H1 (cell line): ENCODE results near the gene RBM25. TPM values are rescaled to one million over a fixed set of nuclear protein-coding genes. Genes with fewer than 3 reads are reported as not detected.

Experiments used
- CTCF ChIA-PET: fragments of 300-600 bp; sonication (Branson Sonifier 250); formaldehyde crosslinking; loops from one replicate; lab custom pipeline; 2021; ENCODE audit not compliant: partially characterized antibody; lab: Charles Lee
- POLR2A ChIA-PET: fragments of 300-600 bp; sonication (Branson Sonifier 250); formaldehyde crosslinking; loops from one replicate; lab custom pipeline; 2021; ENCODE audit warnings: inconsistent platforms; ENCODE audit not compliant: partially characterized antibody; lab: Charles Lee
- DNase-seq, 2 experiments: peaks; one replicate each; pipeline versions ENCODE4 v3.0.0 to v3.0.0-alpha.2; 2010 to 2022; ENCODE audit warnings: low spot score in 2 of 2, low read depth in 1 of 2, mixed read lengths in 1 of 2
- FAIRE-seq: peaks from 2 replicates; lab custom pipeline; 2011; peaks lifted over from hg19 to GRCh38; lab: Jason Lieb, UNC
- H2AFZ ChIP-seq: 2 replicates; pipeline ENCODE4 v1.8.1; 2012; ENCODE audit warnings: low read length, inconsistent platforms
- H2AK5ac ChIP-seq: 2 replicates; pipeline ENCODE4 v1.6.1; 2013; ENCODE audit warnings: low read depth, low read length
- H2BK120ac ChIP-seq: replicated peaks from 2 replicates; pipeline ENCODE3; 2013; ENCODE audit warnings: low read depth, low read length, inconsistent platforms
- H2BK12ac ChIP-seq: 2 replicates; pipeline ENCODE4 v1.6.1; 2013; ENCODE audit warnings: low read depth, low read length
- H2BK15ac ChIP-seq: 2 replicates; pipeline ENCODE4 v1.6.1; 2013; ENCODE audit warnings: low read length
- H2BK20ac ChIP-seq: 2 replicates; pipeline ENCODE4 v1.6.1; 2013; ENCODE audit warnings: low read length
- H2BK5ac ChIP-seq: 2 replicates; pipeline ENCODE4 v1.6.1; 2013; ENCODE audit warnings: low read depth, low read length
- H3K14ac ChIP-seq: 2 replicates; pipeline ENCODE4 v1.6.1; 2013; ENCODE audit warnings: inconsistent platforms; ENCODE audit not compliant: insufficient read length
- H3K18ac ChIP-seq: 2 replicates; pipeline ENCODE4 v1.6.1; 2013; ENCODE audit warnings: low read length; ENCODE audit errors: extremely low read depth
- H3K23ac ChIP-seq: 2 replicates; pipeline ENCODE4 v1.6.1; 2013; ENCODE audit warnings: inconsistent platforms; ENCODE audit not compliant: insufficient read length
- H3K23me2 ChIP-seq: 2 replicates; pipeline ENCODE4 v1.6.1; 2013; ENCODE audit warnings: low read depth, low read length
- H3K27ac ChIP-seq: 2 replicates; pipeline ENCODE4 v1.6.1; 2011; ENCODE audit warnings: low read depth, low read length, inconsistent platforms
- H3K27me3 ChIP-seq, 4 experiments: replicated peaks in 1 of 4; 1 replicate in 1 of 4; 2 replicates in 3 of 4; pipeline versions ENCODE4 v1.6.1 to v1.8.1; 2011 to 2013; ENCODE audit warnings: low read length in 3 of 4, mild to moderate bottlenecking in 3 of 4, inconsistent platforms in 2 of 4, mixed read lengths in 2 of 4, moderate library complexity in 1 of 4; ENCODE audit not compliant: control insufficient read depth in 3 of 4, insufficient read depth in 3 of 4; ENCODE audit errors: extremely low read depth in 1 of 4
- H3K36me3 ChIP-seq, 4 experiments: 2 replicates each; pipeline versions ENCODE4 v1.6.1 to v1.8.1; 2011 to 2013; ENCODE audit warnings: mild to moderate bottlenecking in 4 of 4, low read length in 3 of 4, moderate library complexity in 2 of 4, control low read depth in 1 of 4, inconsistent platforms in 1 of 4; ENCODE audit not compliant: insufficient read depth in 4 of 4, control insufficient read depth in 2 of 4
- H3K4ac ChIP-seq: replicated peaks from 2 replicates; pipeline ENCODE3; 2013; ENCODE audit warnings: low read length, low read depth, mixed read lengths, inconsistent platforms; ENCODE audit not compliant: insufficient read length
- H3K4me1 ChIP-seq, 4 experiments: replicated peaks in 1 of 4; 1 replicate in 1 of 4; 2 replicates in 3 of 4; pipeline versions ENCODE4 v1.6.1 to v1.8.1; 2011 to 2013; ENCODE audit warnings: low read length in 3 of 4, inconsistent platforms in 2 of 4, mixed read lengths in 1 of 4; ENCODE audit not compliant: insufficient read depth in 4 of 4, control insufficient read depth in 3 of 4
- H3K4me2 ChIP-seq, 2 experiments: 2 replicates each; pipeline versions ENCODE4 v1.6.1 to v1.8.1; 2011 to 2013; ENCODE audit warnings: low read depth in 2 of 2, low read length in 2 of 2, control low read depth in 1 of 2, inconsistent platforms in 1 of 2, mild to moderate bottlenecking in 1 of 2; ENCODE audit not compliant: insufficient read depth in 1 of 2
- H3K4me3 ChIP-seq, 4 experiments: fragments of 200-600, 300-600 bp in 1 of 4; sonication (generic), shearing (Covaris generic), sonication (Bioruptor Twin) in 1 of 4; 2 replicates each; pipeline versions ENCODE4 v1.5.1 to v1.8.1; 2011 to 2016; ENCODE audit warnings: low read length in 4 of 4, low read depth in 3 of 4, control low read depth in 2 of 4, inconsistent platforms in 2 of 4, mild to moderate bottlenecking in 2 of 4, mixed read lengths in 1 of 4, moderate library complexity in 1 of 4; ENCODE audit not compliant: insufficient read depth in 2 of 4; ENCODE audit errors: extremely low read depth in 1 of 4
- H3K56ac ChIP-seq: replicated peaks from 2 replicates; pipeline ENCODE3; 2013; ENCODE audit warnings: low read depth, mild to moderate bottlenecking, mixed read lengths, low read length, inconsistent platforms; ENCODE audit not compliant: insufficient read length
- H3K79me1 ChIP-seq: 2 replicates; pipeline ENCODE4 v1.6.1; 2013; ENCODE audit warnings: low read depth, low read length, control low read depth
- H3K79me2 ChIP-seq, 2 experiments: 2 replicates each; pipeline versions ENCODE4 v1.6.1 to v1.8.1; 2012 to 2013; ENCODE audit warnings: low read length in 2 of 2, mild to moderate bottlenecking in 2 of 2, inconsistent platforms in 1 of 2; ENCODE audit not compliant: insufficient read depth in 2 of 2, control insufficient read depth in 1 of 2
- H3K9ac ChIP-seq, 4 experiments: replicated peaks in 1 of 4; 1 replicate in 1 of 4; 2 replicates in 3 of 4; pipeline versions ENCODE4 v1.6.1 to v1.8.1; 2011 to 2013; ENCODE audit warnings: low read depth in 3 of 4, low read length in 3 of 4, control low read depth in 2 of 4, mild to moderate bottlenecking in 2 of 4, moderate library complexity in 2 of 4, inconsistent platforms in 1 of 4; ENCODE audit errors: extremely low read depth in 1 of 4
- H3K9me3 ChIP-seq, 2 experiments: 2 replicates each; pipeline versions ENCODE4 v1.6.1 to v1.8.1; 2012 to 2013; ENCODE audit warnings: mild to moderate bottlenecking in 2 of 2, moderate library complexity in 2 of 2, control low read depth in 1 of 2, inconsistent platforms in 1 of 2, low read depth in 1 of 2, low read length in 1 of 2, mixed read lengths in 1 of 2; ENCODE audit not compliant: insufficient read depth in 2 of 2
- H4K20me1 ChIP-seq, 2 experiments: replicated peaks in 1 of 2; 2 replicates each; pipeline versions ENCODE3 to v1.8.1; 2011 to 2013; ENCODE audit warnings: inconsistent platforms in 2 of 2, low read length in 2 of 2, mild to moderate bottlenecking in 1 of 2; ENCODE audit not compliant: insufficient read depth in 2 of 2, control insufficient read depth in 1 of 2
- H4K5ac ChIP-seq: 2 replicates; pipeline ENCODE4 v1.6.1; 2013; ENCODE audit warnings: low read length, low read depth, mixed read lengths, inconsistent platforms; ENCODE audit not compliant: insufficient read length
- H4K8ac ChIP-seq: 2 replicates; pipeline ENCODE4 v1.8.0; 2013; ENCODE audit warnings: mild to moderate bottlenecking, moderate library complexity, low read length, inconsistent platforms; ENCODE audit not compliant: insufficient read depth; ENCODE audit errors: extremely low read depth
- H4K91ac ChIP-seq: replicated peaks from 2 replicates; pipeline ENCODE3; 2013; ENCODE audit warnings: low read length, mixed read lengths, inconsistent platforms; ENCODE audit not compliant: insufficient read length
- CBX5 ChIP-seq: fragments of 300-800, 300-1000 bp; sonication (generic); IDR thresholded peaks from 2 replicates; pipeline ENCODE4 v1.7.1; 2016; ENCODE audit warnings: antibody characterized with exemption, low read length, low read depth
- CTCF ChIP-seq, 3 experiments: IDR thresholded peaks; 1 replicate in 2 of 3; 2 replicates in 1 of 3; pipeline versions ENCODE4 v1.5.1 to v1.6.1; 2011; ENCODE audit warnings: low read length in 3 of 3, mild to moderate bottlenecking in 3 of 3, inconsistent platforms in 2 of 3, low read depth in 1 of 3, moderate library complexity in 1 of 3; ENCODE audit not compliant: insufficient read depth in 1 of 3; ENCODE audit errors: control extremely low read depth in 1 of 3
- EP300 ChIP-seq, 2 experiments: IDR thresholded peaks; 1 replicate in 1 of 2; 2 replicates in 1 of 2; pipeline ENCODE4 v1.6.1; 2011 to 2012; ENCODE audit warnings: low read depth in 2 of 2, low read length in 2 of 2, mild to moderate bottlenecking in 2 of 2, borderline replicate concordance in 1 of 2, inconsistent platforms in 1 of 2, moderate library complexity in 1 of 2
- GABPA ChIP-seq: IDR thresholded peaks from 2 replicates; pipeline ENCODE4 v1.6.1; 2011; ENCODE audit warnings: mild to moderate bottlenecking, low read length, moderate library complexity, borderline replicate concordance; ENCODE audit not compliant: insufficient read depth
- GTF2F1 ChIP-seq: IDR thresholded peaks from 2 replicates; pipeline ENCODE4 v1.6.1; 2012; ENCODE audit warnings: low read depth, low read length, improper control_type of control experiment, borderline replicate concordance
- KDM1A ChIP-seq: fragments of 200-600, 300-600 bp; sonication (generic); IDR thresholded peaks from 2 replicates; pipeline ENCODE4 v1.7.1; 2016; ENCODE audit warnings: mild to moderate bottlenecking, low read length, borderline replicate concordance
- NANOG ChIP-seq: IDR thresholded peaks from 2 replicates; pipeline ENCODE4 v1.6.1; 2011; ENCODE audit warnings: low read length, low read depth, mild to moderate bottlenecking, inconsistent platforms; ENCODE audit not compliant: insufficient read depth, poor library complexity, severe bottlenecking
- RAD21 ChIP-seq, 2 experiments: IDR thresholded peaks in 1 of 2; conservative IDR thresholded peaks in 1 of 2; 2 replicates each; pipeline ENCODE4 v1.6.1; 2011; ENCODE audit warnings: low read depth in 2 of 2, low read length in 2 of 2, improper control_type of control experiment in 1 of 2, inconsistent platforms in 1 of 2, mild to moderate bottlenecking in 1 of 2, moderate library complexity in 1 of 2
- RXRA ChIP-seq: IDR thresholded peaks from 2 replicates; pipeline ENCODE4 v1.6.1; 2011; ENCODE audit warnings: low read depth, mild to moderate bottlenecking, low read length, moderate library complexity; ENCODE audit not compliant: insufficient read depth
- WGBS, 2 experiments: shearing (Covaris generic) in 1 of 2; methylation state at CpG; one replicate each; pipeline versions ENCODE4 v1.1.6 to v1.1.7; 2013 to 2015; ENCODE audit warnings: low lambda C conversion rate in 2 of 2, mixed read lengths in 2 of 2, inconsistent platforms in 1 of 2, low coverage in 1 of 2, missing lambda C conversion rate in 1 of 2; ENCODE audit not compliant: insufficient replicate concordance in 2 of 2, insufficient coverage in 1 of 2, insufficient read length in 1 of 2; ENCODE audit errors: extremely low coverage in 1 of 2, missing lambda C conversion rate in 1 of 2; 5-methylcytosine and 5-hydroxymethylcytosine counted together
- polyA plus RNA-seq, 7 experiments: library from polyadenylated mRNA; depleted of rRNA in 3 of 7; stranded (reverse) in 5 of 7; unstranded in 2 of 7; fragments of >200 nt in 5 of 7; fragments of 200-250 nt in 2 of 7; gene quantifications; 1 replicate in 5 of 7; 2 replicates in 1 of 7; 4 replicates in 1 of 7; pipeline versions ENCODE4 v1.2.1 to v1.2.3, GENCODE V29; 2011 to 2013; ENCODE audit warnings: missing spikeins in 2 of 7, mixed read lengths in 2 of 7
- total RNA-seq: library from RNA; stranded (reverse); fragmentation: NEBNext Ultra II Directional; extraction: Animal tissue kit (Norgen Biotek cat#: 25700); gene quantifications from 2 replicates; pipeline ENCODE4 v1.2.1, GENCODE V29; 2021

Gene RBM25
- total and polyA plus RNA-seq, 2 of the 8 experiments (the other 6 are each of a cell fraction or from before 2014, with no cell fraction given) = 25.6 to 134 TPM

GRCh38 chr14:73102806-73103497, 44.6 kb downstream of the RBM25 start:
- no peak overlapping the region for H2BK120ac ChIP-seq
- no peak overlapping the region for H4K8ac ChIP-seq
- H3K79me1 ChIP-seq = peaks cover under 1% of the 10 kb centered on the region; the same call in 1 of the 2 replicates
- H2BK12ac ChIP-seq = no peak overlapping the region
- ChIA-PET CTCF (no interaction called here), POLR2A (interaction anchor here (1.4 to 1.6 kb wide), 3 partner anchors 21 to 354 kb away, joined by 4 read pairs; no protein-coding TSS in a partner anchor)
- H2AFZ ChIP-seq = no peak overlapping the region
- no peak overlapping the region for H3K14ac ChIP-seq
- DNase-seq (no peak), FAIRE-seq (no peak)
- H2BK20ac ChIP-seq = no peak overlapping the region
- H3K23ac ChIP-seq = no peak overlapping the region
- H2BK5ac ChIP-seq = no peak overlapping the region
- H2AK5ac ChIP-seq = no peak overlapping the region
- H3K56ac ChIP-seq = no peak overlapping the region
- H4K91ac ChIP-seq = no peak overlapping the region
- no peak overlapping the region for H3K4ac ChIP-seq
- H4K5ac ChIP-seq = no peak overlapping the region
- H3K23me2 ChIP-seq = no peaks in the 10 kb centered on the region
- H3K4me3 ChIP-seq = no peak overlapping the region
- H3K27me3 ChIP-seq = no peaks in the 10 kb centered on the region
- peaks cover 0 to 9% of the 10 kb centered on the region in 2 experiments; a peak in 3 of 4 replicates for H3K79me2 ChIP-seq
- H3K4me2 ChIP-seq = no peak overlapping the region
- no peak overlapping the region for H3K9ac ChIP-seq
- H3K9me3 ChIP-seq = no peaks in the 10 kb centered on the region
- H3K4me1 ChIP-seq = no peaks in the 10 kb centered on the region
- H3K27ac ChIP-seq = no peak overlapping the region
- H3K18ac ChIP-seq = no peak overlapping the region
- WGBS, 2 experiments = 97 to 99% methylated on average over 15 to 27 of the region's 27 CpGs
- peaks cover 2% of the 10 kb centered on the region in 2 experiments for H4K20me1 ChIP-seq
- peaks cover 30 to 99% (median 61%) of the 10 kb centered on the region in 4 experiments for H3K36me3 ChIP-seq
- H2BK15ac ChIP-seq = no peak overlapping the region
- no peak for TF ChIP-seq CBX5
- TF ChIP-seq NANOG = no peak
- TF ChIP-seq RXRA = no peak
- TF ChIP-seq GTF2F1 = no peak
- no peak for TF ChIP-seq EP300 (IDR thresholded peaks at IDR 0.05; ENCODE audit: borderline replicate concordance in 1 of 2, low read depth in 2 of 2, low read length in 2 of 2)
- TF ChIP-seq GABPA = no peak
- no peak for TF ChIP-seq KDM1A
- no peak for TF ChIP-seq CTCF (IDR thresholded peaks at IDR 0.05; ENCODE audit: control extremely low read depth in 1 of 3, insufficient read depth in 1 of 3, low read depth in 1 of 3, low read length in 3 of 3)
- TF ChIP-seq RAD21 (IDR thresholded peaks at IDR 0.05 in 1 of 2, conservative IDR thresholded peaks at IDR 0.05 in 1 of 2; ENCODE audit: low read depth in 2 of 2, low read length in 2 of 2) = no peak
